SK-N-SH (cell line): ENCODE measurements around the gene LDAH. TPM values are rescaled to one million over a fixed set of nuclear protein-coding genes. Genes with fewer than 3 reads are reported as not detected.

Experiments used
- CTCF ChIA-PET: fragments of 300-600, 350-600 bp; formaldehyde crosslinking; extraction: SDS; loops from one replicate; lab custom pipeline; 2021; lab: Yijun Ruan, JAX
- POLR2A ChIA-PET: fragments of 350-600 bp; sonication (Branson Sonifier 250); formaldehyde crosslinking; extraction: SDS; loops from one replicate; lab custom pipeline; 2020; ENCODE audit warnings: antibody characterized with exemption, inconsistent platforms; lab: Yijun Ruan, JAX
- DNase-seq: peaks from one replicate; pipeline ENCODE4 v3.0.0; 2012
- H2AFZ ChIP-seq: fragments of 200-600 bp; sonication (generic); 2 replicates; pipeline ENCODE4 v1.8.1; 2016; ENCODE audit warnings: antibody characterized with exemption, mild to moderate bottlenecking, low read depth
- H3F3A ChIP-seq: fragments of 200-600 bp; sonication (generic); replicated peaks from 2 replicates; pipeline ENCODE3; 2016; ENCODE audit warnings: antibody characterized with exemption, mild to moderate bottlenecking; ENCODE audit not compliant: insufficient read depth
- H3K27ac ChIP-seq, 2 experiments: fragments of 200-500 bp in 1 of 2; fragments of 200-600 bp in 1 of 2; sonication (Bioruptor generic) in 1 of 2; sonication (generic), shearing (Covaris generic) in 1 of 2; 2 replicates each; pipeline versions ENCODE4 v1.5.1 to v1.6.1; 2014 to 2016; ENCODE audit warnings: low read depth in 2 of 2, inconsistent platforms in 1 of 2, low read length in 1 of 2, mild to moderate bottlenecking in 1 of 2, mixed read lengths in 1 of 2
- H3K27me3 ChIP-seq: fragments of 200-600 bp; sonication (generic), shearing (Covaris generic); 2 replicates; pipeline ENCODE4 v1.6.1; 2016; ENCODE audit warnings: mixed run types; ENCODE audit not compliant: insufficient read depth
- H3K36me3 ChIP-seq, 2 experiments: fragments of 200-500 bp in 1 of 2; fragments of 200-600 bp in 1 of 2; sonication (Bioruptor generic) in 1 of 2; sonication (generic) in 1 of 2; replicated peaks in 1 of 2; 2 replicates each; pipeline versions ENCODE3 to v1.5.1; 2014 to 2016; ENCODE audit warnings: low read length in 1 of 2, mild to moderate bottlenecking in 1 of 2; ENCODE audit not compliant: insufficient read depth in 2 of 2, control insufficient read depth in 1 of 2
- H3K4me1 ChIP-seq, 2 experiments: fragments of 200-500 bp in 1 of 2; fragments of 200-600 bp in 1 of 2; sonication (Bioruptor generic) in 1 of 2; sonication (generic), shearing (Covaris generic) in 1 of 2; 2 replicates each; pipeline versions ENCODE4 v1.5.1 to v1.6.1; 2014 to 2016; ENCODE audit warnings: low read depth in 1 of 2, low read length in 1 of 2, mixed run types in 1 of 2; ENCODE audit not compliant: insufficient read depth in 2 of 2, control insufficient read depth in 1 of 2
- H3K4me2 ChIP-seq: fragments of 200-600 bp; sonication (generic), shearing (Covaris generic); 2 replicates; pipeline ENCODE4 v1.6.1; 2017; ENCODE audit warnings: mixed run types
- H3K4me3 ChIP-seq, 2 experiments: fragments of 200-500 bp in 1 of 2; fragments of 200-600 bp in 1 of 2; sonication (Bioruptor generic) in 1 of 2; sonication (generic), shearing (Covaris generic) in 1 of 2; 2 replicates each; pipeline versions ENCODE4 v1.5.1 to v1.8.1; 2014 to 2016; ENCODE audit warnings: low read depth in 2 of 2, inconsistent platforms in 1 of 2, low read length in 1 of 2, mild to moderate bottlenecking in 1 of 2, mixed read lengths in 1 of 2, moderate library complexity in 1 of 2
- H3K79me2 ChIP-seq: fragments of 200-600 bp; sonication (generic); 2 replicates; pipeline ENCODE4 v1.8.1; 2017; ENCODE audit warnings: mild to moderate bottlenecking; ENCODE audit not compliant: insufficient read depth
- H3K9ac ChIP-seq: fragments of 200-600 bp; sonication (generic); 2 replicates; pipeline ENCODE4 v1.6.1; 2017; ENCODE audit warnings: mixed run types
- H3K9me2 ChIP-seq: fragments of 200-600 bp; sonication (generic); 2 replicates; pipeline ENCODE4 v1.6.1; 2017; ENCODE audit warnings: mixed run types
- H3K9me3 ChIP-seq: fragments of 200-600 bp; sonication (generic); 2 replicates; pipeline ENCODE4 v1.6.1; 2017; ENCODE audit warnings: mixed run types, mild to moderate bottlenecking, moderate library complexity
- H4K20me1 ChIP-seq: fragments of 200-600 bp; sonication (generic); 2 replicates; pipeline ENCODE4 v1.6.1; 2017; ENCODE audit warnings: mild to moderate bottlenecking, mixed run types; ENCODE audit not compliant: insufficient read depth
- CHD2 ChIP-seq: fragments of 150-350 bp; IDR thresholded peaks from 2 replicates; pipeline ENCODE4 v1.6.1; 2018; ENCODE audit warnings: low read length; ENCODE audit not compliant: partially characterized antibody
- ELF1 ChIP-seq: IDR thresholded peaks from 2 replicates; pipeline ENCODE4 v1.4.0; 2012
- FOXJ3 ChIP-seq: sonication (generic); formaldehyde crosslinking; IDR thresholded peaks from 2 replicates; pipeline ENCODE4 v1.5.1; 2020; ENCODE audit warnings: mild to moderate bottlenecking, missing genetic modification reagents
- GATA2 ChIP-seq: sonication (generic); formaldehyde crosslinking; IDR thresholded peaks from 2 replicates; pipeline ENCODE4 v1.5.0; 2020; ENCODE audit warnings: mild to moderate bottlenecking, missing genetic modification reagents
- IRF3 ChIP-seq: fragments of 150-350 bp; IDR thresholded peaks from 2 replicates; pipeline ENCODE4 v1.6.1; 2016; ENCODE audit warnings: mild to moderate bottlenecking, low read depth, low read length
- JUND ChIP-seq: IDR thresholded peaks from 2 replicates; pipeline ENCODE4 v1.4.0; 2012
- MAX ChIP-seq: IDR thresholded peaks from 2 replicates; pipeline ENCODE4 v1.4.0; 2012; ENCODE audit warnings: low read depth
- MEF2A ChIP-seq: IDR thresholded peaks from 2 replicates; pipeline ENCODE4 v1.4.0; 2012; ENCODE audit warnings: low read depth, borderline replicate concordance
- MXI1 ChIP-seq: IDR thresholded peaks from 2 replicates; pipeline ENCODE4 v1.6.1; 2012; ENCODE audit warnings: mild to moderate bottlenecking, low read depth, low read length, improper control_type of control experiment
- NFIC ChIP-seq: IDR thresholded peaks from 2 replicates; pipeline ENCODE4 v1.4.0; 2012; ENCODE audit warnings: borderline replicate concordance
- NRF1 ChIP-seq: IDR thresholded peaks from 2 replicates; pipeline ENCODE4 v1.6.1; 2012; ENCODE audit warnings: low read depth, mild to moderate bottlenecking, low read length
- POLR2AphosphoS5 ChIP-seq: IDR thresholded peaks from 2 replicates; pipeline ENCODE4 v1.6.1; 2012; ENCODE audit warnings: low read depth, low read length
- RXRA ChIP-seq: IDR thresholded peaks from 2 replicates; pipeline ENCODE4 v1.4.0; 2012; ENCODE audit warnings: low read depth, mild to moderate bottlenecking, borderline replicate concordance
- SIN3A ChIP-seq: IDR thresholded peaks from 2 replicates; pipeline ENCODE4 v1.6.1; 2012; ENCODE audit warnings: low read depth, mild to moderate bottlenecking, low read length, moderate library complexity, borderline replicate concordance
- SMC3 ChIP-seq: IDR thresholded peaks from 2 replicates; pipeline ENCODE4 v1.6.1; 2012; ENCODE audit warnings: low read depth, low read length, improper control_type of control experiment
- TAF1 ChIP-seq: IDR thresholded peaks from 2 replicates; pipeline ENCODE4 v1.6.1; 2012; ENCODE audit warnings: low read depth, mild to moderate bottlenecking, low read length, moderate library complexity, borderline replicate concordance
- TCF12 ChIP-seq: IDR thresholded peaks from 2 replicates; pipeline ENCODE4 v1.4.0; 2012
- TEAD4 ChIP-seq: IDR thresholded peaks from 2 replicates; pipeline ENCODE4 v1.4.0; 2012; ENCODE audit warnings: mild to moderate bottlenecking, borderline replicate concordance; ENCODE audit not compliant: insufficient read depth
- YY1 ChIP-seq: IDR thresholded peaks from 2 replicates; pipeline ENCODE4 v1.4.0; 2012; ENCODE audit warnings: low read depth, mild to moderate bottlenecking
- WGBS: methylation state at CpG from one replicate; pipeline ENCODE4 v1.1.6; 2017; ENCODE audit warnings: low lambda C conversion rate; 5-methylcytosine and 5-hydroxymethylcytosine counted together
- polyA plus RNA-seq, 3 experiments: library from polyadenylated mRNA; depleted of rRNA; stranded (reverse); fragments of >200 nt; gene quantifications; 2 replicates each; pipeline ENCODE4 v1.2.3, GENCODE V29; 2012
- TF ChIP-seq, protein P1 (sequence below): IDR thresholded peaks from 2 replicates; pipeline ENCODE4 v1.4.0; 2012; ENCODE audit warnings: low read depth, borderline replicate concordance
- TF ChIP-seq, protein P2 (sequence below): IDR thresholded peaks from 2 replicates; pipeline ENCODE4 v1.6.1; 2012; ENCODE audit warnings: mild to moderate bottlenecking, low read depth, low read length, moderate library complexity
- TF ChIP-seq, protein P3 (sequence below): IDR thresholded peaks from 2 replicates; pipeline ENCODE4 v1.4.0; 2012; ENCODE audit warnings: low read depth, borderline replicate concordance

Gene LDAH
- polyA plus RNA-seq, 1 of the 3 experiments (the other 2 are of a cell fraction) = 12.7 TPM

GRCh38 chr2:20738772-20739171 lies 84.1 kb downstream of the LDAH start:
- TF ChIP-seq TCF12 (no peak), ELF1 (no peak), SMC3 (no peak), TEAD4 (no peak), MAX (no peak), MEF2A (no peak), YY1 (no peak), RXRA (no peak), CHD2 (no peak), FOXJ3 (CRISPR knock-in tag) (no peak), TAF1 (no peak), IRF3 (no peak), JUND (no peak), GATA2 (CRISPR knock-in tag) (no peak), NRF1 (no peak), SIN3A (no peak), MXI1 (no peak)
- TF ChIP-seq, protein P1, sequence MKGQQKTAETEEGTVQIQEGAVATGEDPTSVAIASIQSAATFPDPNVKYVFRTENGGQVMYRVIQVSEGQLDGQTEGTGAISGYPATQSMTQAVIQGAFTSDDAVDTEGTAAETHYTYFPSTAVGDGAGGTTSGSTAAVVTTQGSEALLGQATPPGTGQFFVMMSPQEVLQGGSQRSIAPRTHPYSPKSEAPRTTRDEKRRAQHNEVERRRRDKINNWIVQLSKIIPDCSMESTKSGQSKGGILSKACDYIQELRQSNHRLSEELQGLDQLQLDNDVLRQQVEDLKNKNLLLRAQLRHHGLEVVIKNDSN = no peak
- CTCF ChIA-PET = interaction anchor here (0.6 kb wide), 1 partner anchor 316 kb away, joined by 3 read pairs; no protein-coding TSS in a partner anchor
- Histone ChIP-seq H3F3A (no peaks in the 10 kb centered on the region), H4K20me1 (no peaks in the 10 kb centered on the region), H3K4me2 (no peak overlapping the region), H3K27ac (no peak overlapping the region), H3K4me1 (no peaks in the 10 kb centered on the region), H3K27me3 (no peaks in the 10 kb centered on the region), H2AFZ (no peak overlapping the region), H3K4me3 (no peak overlapping the region), H3K36me3 (peaks cover 5 to 29% of the 10 kb centered on the region in 2 experiments), H3K9ac (no peak overlapping the region), H3K79me2 (no peaks in the 10 kb centered on the region), H3K9me2 (no peaks in the 10 kb centered on the region), H3K9me3 (no peaks in the 10 kb centered on the region)
- POLR2A ChIA-PET = no interaction called here
- DNase-seq = no peak

DNA sequence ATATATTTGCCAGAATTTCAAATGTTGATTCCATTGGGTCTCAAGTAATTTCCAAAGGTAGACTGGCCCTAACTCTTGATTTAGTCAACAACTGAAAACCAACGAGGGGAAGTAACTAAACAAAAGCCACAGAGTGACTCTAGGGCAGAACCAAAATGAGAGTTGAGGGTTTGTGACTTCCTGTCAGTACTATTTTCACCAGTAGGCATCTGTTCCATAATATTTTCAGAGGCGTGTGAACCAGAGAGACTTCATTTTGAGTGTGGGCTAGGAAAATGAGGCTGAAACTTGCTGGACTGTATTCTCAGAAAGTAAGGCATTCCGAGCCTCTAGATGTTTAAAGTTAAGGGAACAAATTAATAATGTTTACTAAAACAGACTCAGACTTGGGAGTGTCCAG lies 85.4 kb downstream of the LDAH start:
- 91% methylated on average over 3 of the region's 3 CpGs for WGBS
- ChIA-PET CTCF (no interaction called here), POLR2A (no interaction called here)
- DNase-seq = no peak
- no peaks in the 10 kb centered on the region for H3K9me2 ChIP-seq
- H3K4me2 ChIP-seq = no peak overlapping the region
- no peak overlapping the region for H3K27ac ChIP-seq
- H4K20me1 ChIP-seq = no peaks in the 10 kb centered on the region
- H3K36me3 ChIP-seq = peaks cover 5 to 29% of the 10 kb centered on the region in 2 experiments
- H3K9me3 ChIP-seq = no peaks in the 10 kb centered on the region
- TF ChIP-seq, protein P2, sequence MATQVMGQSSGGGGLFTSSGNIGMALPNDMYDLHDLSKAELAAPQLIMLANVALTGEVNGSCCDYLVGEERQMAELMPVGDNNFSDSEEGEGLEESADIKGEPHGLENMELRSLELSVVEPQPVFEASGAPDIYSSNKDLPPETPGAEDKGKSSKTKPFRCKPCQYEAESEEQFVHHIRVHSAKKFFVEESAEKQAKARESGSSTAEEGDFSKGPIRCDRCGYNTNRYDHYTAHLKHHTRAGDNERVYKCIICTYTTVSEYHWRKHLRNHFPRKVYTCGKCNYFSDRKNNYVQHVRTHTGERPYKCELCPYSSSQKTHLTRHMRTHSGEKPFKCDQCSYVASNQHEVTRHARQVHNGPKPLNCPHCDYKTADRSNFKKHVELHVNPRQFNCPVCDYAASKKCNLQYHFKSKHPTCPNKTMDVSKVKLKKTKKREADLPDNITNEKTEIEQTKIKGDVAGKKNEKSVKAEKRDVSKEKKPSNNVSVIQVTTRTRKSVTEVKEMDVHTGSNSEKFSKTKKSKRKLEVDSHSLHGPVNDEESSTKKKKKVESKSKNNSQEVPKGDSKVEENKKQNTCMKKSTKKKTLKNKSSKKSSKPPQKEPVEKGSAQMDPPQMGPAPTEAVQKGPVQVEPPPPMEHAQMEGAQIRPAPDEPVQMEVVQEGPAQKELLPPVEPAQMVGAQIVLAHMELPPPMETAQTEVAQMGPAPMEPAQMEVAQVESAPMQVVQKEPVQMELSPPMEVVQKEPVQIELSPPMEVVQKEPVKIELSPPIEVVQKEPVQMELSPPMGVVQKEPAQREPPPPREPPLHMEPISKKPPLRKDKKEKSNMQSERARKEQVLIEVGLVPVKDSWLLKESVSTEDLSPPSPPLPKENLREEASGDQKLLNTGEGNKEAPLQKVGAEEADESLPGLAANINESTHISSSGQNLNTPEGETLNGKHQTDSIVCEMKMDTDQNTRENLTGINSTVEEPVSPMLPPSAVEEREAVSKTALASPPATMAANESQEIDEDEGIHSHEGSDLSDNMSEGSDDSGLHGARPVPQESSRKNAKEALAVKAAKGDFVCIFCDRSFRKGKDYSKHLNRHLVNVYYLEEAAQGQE = no peak
- TF ChIP-seq NFIC (no peak), ELF1 (no peak), RXRA (no peak), NRF1 (no peak), SIN3A (no peak), MXI1 (no peak), POLR2AphosphoS5 (no peak)
- TF ChIP-seq, protein P3, sequence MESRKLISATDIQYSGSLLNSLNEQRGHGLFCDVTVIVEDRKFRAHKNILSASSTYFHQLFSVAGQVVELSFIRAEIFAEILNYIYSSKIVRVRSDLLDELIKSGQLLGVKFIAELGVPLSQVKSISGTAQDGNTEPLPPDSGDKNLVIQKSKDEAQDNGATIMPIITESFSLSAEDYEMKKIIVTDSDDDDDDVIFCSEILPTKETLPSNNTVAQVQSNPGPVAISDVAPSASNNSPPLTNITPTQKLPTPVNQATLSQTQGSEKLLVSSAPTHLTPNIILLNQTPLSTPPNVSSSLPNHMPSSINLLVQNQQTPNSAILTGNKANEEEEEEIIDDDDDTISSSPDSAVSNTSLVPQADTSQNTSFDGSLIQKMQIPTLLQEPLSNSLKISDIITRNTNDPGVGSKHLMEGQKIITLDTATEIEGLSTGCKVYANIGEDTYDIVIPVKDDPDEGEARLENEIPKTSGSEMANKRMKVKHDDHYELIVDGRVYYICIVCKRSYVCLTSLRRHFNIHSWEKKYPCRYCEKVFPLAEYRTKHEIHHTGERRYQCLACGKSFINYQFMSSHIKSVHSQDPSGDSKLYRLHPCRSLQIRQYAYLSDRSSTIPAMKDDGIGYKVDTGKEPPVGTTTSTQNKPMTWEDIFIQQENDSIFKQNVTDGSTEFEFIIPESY = no peak
- TF ChIP-seq, all 33 proteins: peak for 0
- H3K4me3 ChIP-seq = no peak overlapping the region
- H3K4me1 ChIP-seq = no peaks in the 10 kb centered on the region
- H3K79me2 ChIP-seq = no peaks in the 10 kb centered on the region
- no peak overlapping the region for H3K9ac ChIP-seq
- H3K27me3 ChIP-seq = no peaks in the 10 kb centered on the region
- no peak overlapping the region for H2AFZ ChIP-seq
- H3F3A ChIP-seq = no peaks in the 10 kb centered on the region
